ENCODE results near the gene TEX28.
"Not testable (repeated sequence)": the region's sequence is repeated elsewhere in the genome, so short reads cannot be mapped to it uniquely, and the experiment has no call there.

TEX28 gene

DNA sequence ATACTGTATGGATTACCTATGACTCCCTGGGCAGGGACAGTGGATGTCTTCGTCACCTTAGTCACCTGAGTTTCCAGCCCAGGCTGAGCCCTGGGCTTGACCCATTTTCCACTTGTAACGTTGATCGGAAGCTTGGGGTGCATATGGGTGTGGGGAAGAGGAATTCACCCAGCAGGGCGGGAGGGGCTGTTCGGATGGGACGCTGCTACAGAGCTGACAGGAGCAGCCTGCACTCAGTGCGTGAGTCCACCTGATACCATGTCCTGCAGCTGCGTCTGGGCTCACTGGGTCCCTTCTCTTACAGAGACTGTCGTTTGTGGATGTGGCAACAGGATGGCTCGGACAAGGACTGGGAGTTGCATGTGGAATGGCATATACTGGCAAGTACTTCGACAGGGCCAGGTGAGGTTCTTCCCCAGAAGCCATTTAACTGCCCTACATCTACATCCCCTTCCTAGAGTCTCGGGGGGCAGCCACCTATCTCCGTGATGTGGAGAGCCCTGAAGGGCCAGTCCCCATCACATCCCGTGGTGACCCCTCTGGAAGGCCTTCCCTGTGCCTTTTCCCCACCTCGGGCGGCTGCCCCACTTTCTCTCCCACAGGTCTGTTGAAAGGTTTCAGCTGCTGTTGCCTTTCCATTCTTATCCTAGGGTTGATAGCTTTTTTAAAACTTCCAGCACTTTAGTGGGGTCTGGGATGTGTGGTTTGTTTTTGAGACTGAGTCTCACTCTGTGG lies 14.3 kb upstream of the TEX28 start:
- no peak for FAIRE-seq

DNA sequence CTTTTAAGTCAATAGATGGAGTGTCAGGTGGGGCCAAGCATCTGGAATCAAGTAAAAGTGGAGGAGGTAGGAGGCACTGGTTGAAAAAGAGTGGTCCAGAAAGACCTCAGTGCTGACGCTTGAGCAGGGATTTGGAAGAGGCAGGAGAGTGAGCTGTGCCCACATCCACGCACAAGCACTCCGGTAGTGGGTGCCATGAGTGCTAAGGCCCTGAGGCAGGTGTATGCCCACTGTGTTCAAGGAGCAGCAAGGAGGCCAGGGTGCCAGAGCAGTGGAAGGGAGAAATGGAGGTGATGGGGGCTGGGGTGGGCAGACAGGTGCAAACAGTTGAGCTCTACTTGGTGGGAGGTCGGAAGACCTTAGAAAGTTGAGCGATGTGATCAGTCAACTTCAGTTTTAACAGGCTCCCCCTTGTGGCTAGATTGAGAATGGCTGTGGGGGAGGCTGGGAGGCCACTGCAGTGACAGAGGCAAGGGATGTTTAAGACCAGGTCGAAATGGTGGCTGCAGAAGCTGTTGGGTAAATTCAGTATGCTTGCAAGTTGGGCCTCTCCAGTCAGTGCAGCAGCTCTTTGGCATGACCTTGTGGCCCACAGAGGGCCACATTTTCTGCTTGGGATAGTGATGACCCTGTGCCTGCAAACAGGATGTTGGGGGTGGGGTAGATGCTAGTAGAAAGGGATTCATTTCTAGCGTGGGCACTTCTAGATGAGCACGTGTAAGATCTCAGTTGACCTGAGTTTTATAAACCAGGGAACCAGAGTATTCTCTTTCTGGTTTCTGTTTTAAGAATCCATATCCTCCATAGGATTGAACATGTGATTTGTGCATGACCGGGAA lies 13.4 kb upstream of the TEX28 start:
- no peak for FAIRE-seq

DNA sequence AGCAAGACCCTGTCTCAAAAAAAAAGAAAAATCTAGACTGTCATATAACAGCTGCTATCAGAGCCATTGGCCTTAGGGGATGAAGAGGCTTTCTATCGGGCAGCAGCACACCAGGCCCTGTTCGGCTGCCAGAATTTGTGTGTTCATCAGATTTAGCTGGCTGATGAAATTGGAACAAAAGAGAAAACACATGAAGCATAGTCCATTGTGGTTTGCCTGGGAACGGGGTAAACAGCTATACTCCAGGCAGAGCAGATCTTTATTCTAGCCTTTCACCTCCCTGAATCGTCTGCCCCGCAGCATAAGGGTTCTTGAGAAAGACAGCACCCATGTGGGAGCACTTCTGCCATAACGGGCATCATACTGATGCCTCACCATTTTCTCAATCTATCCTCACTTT lies 12.3 kb upstream of the TEX28 start:
- FAIRE-seq, result no peak

DNA sequence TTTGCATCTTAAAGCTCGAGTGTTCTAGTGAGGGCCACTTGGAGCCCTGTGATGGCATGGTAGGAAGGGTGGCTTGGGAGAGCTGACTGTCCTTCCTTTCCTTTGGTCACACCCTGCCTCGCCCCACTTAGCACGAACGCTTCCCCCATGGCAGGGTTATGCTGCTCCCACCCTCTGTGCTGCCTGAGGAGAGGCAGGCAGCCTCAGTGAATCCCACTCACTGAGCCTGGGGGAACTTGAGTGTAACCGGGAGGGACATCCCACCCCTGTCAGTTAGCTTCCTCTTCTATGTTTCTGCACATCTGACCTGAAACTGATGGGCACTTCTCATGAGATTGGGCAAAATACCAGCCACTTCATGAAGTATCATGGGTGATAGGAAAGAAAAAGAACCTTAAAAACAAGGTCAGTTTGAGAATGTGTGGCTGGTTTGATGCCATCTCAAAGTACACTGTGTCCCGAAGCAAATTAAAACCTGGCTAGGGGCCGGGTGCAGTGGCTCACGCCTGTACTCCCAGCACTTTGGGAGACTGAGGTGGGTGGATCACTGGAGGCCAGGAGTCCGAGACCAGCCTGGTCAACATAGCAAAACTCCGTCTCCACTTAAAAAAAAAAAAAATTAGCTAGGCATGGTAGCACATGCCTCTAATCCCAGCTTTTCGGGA lies 10.7 kb upstream of the TEX28 start:
- FAIRE-seq, result no peak

DNA sequence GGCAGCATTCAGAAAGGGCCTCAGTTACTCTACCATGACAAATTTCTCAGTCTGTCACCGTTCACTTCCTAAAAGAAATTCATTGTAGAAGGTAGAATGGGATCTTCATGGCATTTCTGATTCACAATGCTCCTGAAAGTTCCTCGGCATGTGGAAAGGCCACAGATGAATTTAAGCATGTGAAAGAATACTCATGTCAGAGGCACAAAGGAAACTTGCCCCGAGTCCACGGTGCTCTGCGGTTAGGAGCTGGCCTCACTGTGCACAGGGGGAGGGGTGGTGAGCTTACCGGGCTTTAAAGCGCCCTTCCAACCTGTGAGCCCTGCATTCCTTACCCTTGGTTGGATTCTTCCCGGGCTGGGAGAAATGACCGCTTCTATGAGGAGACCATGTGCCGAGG lies 9.9 kb upstream of the TEX28 start:
- FAIRE-seq, result no peak

DNA sequence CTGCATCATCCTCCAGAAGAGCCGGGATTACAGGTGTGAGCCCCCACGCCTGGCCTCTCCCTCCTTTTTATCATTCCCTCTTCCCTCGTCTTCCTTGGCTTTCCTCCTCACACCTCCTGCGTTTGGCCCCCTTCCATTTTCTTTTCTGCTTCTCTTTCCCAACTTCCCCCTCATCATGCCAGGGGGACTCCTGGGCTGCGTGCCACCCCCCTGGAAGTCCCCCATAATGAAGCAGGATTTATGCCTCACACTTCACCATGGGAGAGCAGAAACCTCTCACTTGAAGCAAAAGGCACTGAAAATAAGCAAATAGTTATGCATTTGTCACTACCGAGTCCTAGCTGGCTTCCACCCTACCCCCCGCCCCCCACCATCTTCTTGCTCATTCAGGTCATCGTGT lies 8.6 kb upstream of the TEX28 start:
- no peak for FAIRE-seq

DNA sequence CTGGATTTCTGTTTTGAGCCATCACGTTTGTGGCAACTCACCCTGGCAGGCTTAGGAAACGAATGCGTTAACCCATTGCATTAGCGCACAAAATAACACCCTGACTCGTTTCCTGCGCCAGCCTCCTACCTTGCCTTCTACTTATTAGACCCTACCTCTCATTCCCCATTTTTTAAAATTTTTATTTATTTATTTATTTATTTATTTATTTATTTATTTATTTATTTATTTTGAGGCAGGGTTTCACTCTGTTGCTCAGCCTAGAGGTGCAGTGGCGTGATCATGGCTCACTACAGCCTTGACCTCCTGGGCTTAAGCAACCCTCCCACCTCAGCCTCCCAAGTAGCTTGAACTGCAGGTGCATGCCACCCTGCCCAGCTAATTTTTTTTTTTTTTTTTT lies 8.1 kb upstream of the TEX28 start:
- not testable (repeated sequence) for FAIRE-seq

DNA sequence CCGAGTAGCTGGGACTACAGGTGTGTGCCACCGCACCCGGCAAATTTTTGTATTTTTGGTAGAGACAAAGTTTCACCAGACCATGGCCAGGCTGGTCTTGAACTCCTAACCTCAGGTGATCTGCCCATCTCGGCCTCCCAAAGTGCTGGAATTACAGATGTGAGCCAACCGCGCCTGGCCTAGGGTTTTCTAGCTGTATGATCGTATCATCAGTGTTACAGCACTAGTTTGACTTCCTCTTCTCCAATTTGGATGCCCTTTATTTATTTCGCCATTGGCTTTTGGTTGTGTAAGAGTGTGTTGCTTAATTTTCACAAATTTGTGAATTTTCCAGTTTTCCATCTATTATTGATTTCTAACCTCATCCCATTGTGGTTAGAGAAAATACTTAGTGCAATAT lies 5.9 kb upstream of the TEX28 start:
- no peak for FAIRE-seq

DNA sequence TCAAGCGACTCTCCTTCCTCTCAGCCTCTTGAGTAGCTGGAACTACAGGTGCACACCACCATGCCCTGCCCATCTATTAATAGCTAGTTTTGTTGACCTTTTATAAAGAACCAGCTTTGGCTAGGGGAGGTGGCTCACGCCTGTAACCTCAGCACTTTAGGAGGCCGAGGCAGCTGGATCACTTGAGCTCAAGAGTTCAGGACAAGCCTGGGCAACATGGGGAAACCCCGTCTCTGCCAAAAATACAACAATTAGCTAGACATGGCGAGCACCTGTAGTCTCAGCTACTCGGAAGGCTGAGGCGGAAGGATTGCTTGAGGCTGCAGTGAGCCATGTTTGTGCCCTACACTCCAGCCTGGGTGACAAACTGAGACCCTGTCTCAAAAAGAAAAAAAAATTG lies 3.4 kb upstream of the TEX28 start:
- no peak for FAIRE-seq

DNA sequence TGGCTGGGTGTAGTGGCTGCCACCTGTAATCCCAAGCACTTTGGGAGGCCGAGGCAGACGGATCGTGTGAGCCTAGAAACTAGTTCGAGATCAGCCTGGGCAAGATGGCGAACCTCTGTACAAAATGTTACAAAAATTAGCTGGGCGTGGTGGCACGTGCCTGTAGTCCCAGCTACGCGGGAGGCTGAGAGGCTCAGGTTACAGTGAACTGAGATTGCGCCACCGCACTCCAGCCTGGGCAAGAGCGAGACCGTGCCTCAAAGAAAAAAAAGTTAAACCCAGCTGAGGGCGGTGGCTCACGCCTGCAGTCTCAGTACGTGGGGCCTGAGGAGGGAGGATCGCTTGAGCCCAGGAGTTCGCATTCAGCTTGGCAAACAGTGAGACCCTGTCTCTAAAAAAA lies 1.8 kb upstream of the TEX28 start:
- no peak for FAIRE-seq

DNA sequence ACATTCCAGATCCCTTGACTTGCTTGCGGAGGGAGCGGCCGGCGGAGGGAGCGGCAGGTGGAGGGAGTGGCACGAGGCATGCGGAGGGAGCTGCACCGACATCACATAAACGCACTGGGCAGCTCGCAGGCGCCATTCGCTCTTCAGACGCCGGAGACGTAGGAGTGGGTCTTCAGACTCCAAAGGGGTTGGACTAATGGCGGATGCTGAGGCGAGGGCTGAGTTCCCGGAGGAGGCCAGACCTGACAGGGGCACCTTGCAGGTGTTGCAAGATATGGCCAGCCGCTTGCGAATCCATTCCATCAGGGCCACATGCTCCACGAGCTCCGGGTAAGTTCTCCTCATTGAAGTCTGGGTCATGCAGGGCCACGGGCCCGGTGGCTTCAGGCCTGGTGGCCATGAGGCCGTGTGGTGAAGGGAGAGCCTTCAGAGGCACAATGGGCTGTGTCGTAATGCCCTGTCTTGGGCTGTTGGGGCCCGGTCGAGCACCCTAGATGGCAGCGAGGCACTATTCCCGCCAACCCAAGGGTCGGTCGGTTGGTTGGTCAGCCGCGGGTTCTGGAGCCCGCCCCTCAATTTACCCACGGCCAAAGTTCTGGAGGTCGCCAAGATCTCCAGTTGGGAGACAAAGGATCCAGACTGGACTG lies 863 bp upstream of the TEX28 start, which contains the start of gene TKTL1:
Gene TKTL1, plus strand, starts transcription at position 132 of the 647 bp plus-strand sequence. Its CDS starts 65 bp downstream, at position 197.
- FAIRE-seq, result no peak

DNA sequence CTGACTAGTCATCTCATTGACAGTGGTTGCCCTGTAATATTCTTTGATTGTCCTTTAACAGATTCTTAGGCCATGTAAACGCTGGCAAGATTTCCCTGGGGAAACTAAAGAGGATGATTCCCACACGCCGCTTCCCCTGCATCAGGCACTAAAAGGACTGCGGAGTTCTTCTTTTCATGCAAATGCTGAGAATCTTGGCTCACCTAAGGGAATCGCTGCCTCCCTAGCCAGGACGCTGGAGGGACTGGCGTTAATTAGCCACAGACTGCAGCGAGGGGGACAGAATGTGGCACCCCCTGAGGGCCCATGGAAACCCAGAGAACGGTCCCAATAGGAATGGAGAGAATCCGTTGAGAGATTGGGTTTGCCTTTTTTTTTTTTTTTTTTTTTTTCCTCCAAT lies 8.5 kb downstream of the TEX28 start:
- FAIRE-seq, result not testable (repeated sequence)

DNA sequence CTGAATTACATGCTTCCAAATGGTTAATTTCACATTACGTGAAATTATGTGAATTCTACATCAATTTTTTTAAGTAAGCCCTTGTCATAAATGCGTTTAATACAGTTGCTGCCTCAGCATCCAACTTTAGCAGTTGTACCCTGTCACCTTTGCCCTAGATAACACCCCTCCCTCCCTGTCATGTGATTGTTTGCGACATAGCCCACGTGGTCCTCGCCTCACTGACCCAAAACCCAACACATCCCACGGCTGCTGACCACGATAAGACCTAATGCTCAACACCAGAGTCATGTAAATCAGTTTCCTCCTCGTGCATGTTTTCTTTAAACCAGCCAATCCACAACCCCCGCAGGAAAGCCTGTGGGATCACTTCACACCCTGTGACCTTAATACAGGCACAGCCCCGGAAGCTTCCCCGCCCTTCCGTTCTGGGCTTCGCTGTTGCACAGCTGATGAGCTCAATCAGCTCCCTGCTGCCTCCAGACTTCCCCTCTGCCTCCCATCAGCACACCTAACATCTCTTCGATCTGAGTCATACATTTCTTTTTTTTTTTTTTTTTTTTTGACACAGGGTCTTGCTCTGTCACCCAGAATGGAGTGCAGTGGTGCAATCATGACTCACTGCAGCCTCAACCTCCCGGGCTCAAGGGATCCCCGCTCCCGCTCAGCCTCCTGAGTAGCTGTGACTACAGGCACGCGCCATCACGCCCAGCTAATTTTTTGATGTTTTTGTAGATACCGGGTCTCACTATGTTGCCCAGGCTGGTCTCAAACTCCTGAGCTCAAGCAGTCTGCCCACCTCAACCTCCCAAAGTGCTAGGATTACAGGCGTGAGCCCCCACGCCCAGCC lies 10.2 kb downstream of the TEX28 start:
- FAIRE-seq, result not testable (repeated sequence)

DNA sequence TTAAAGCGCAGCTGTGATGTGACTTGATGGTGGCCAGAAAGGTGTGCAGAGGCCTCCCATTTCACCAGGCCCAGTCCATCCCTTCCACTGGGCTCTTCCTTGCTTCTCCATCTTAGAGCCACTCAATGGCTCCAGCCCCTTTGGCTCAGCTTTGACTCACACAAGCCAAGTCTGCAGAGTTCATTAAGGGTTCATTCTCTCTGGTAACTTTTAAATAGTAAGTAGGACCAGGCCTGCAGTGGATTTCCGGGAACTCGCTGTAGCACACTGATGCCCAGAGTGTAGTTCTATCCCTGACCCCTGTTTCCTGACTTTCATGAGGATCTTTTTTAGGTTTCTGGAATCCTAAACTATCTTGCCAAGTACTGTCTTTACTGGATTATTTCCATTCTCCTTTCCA lies 25.7 kb downstream of the TEX28 start:
- FAIRE-seq, result not testable (repeated sequence)

DNA sequence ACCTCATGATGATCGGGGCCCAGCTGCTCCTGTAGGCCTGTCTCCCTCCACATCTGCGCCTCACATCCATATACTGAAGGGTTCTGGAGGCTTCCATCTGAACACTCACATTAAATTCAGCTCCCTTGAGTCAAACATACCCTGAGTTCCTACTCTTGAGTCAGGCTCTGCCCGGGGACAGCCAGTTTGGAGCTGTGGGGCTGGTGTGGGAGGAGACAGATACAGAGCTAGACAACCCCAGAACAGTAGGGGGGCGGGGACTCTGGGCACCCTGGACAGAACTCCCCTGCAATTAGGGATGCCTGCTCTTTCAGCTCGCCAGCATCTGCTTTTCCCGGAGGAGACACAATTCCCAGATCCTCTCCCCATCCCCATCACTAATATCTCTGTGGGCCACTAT lies 31.9 kb downstream of the TEX28 start:
- not testable (repeated sequence) for FAIRE-seq

DNA sequence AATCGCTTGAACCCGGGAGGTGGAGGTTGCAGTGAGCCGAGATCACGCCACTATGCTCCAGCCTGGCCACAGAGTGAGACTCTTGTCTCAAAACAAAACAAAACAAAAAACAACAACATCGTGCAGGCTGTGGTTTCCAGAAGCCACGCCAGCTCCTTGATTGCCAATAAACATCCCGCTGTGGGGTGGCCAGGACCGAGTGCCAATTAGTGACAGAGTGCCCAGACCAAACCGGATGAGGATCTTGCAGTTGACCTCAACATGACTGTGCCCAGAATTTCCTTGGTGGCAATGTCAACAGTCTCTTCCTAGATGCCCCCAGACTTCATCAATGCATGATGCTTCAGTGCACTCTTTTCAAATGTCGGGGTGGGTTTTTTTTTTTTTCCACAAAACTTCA lies 36.2 kb downstream of the TEX28 start:
- not testable (repeated sequence) for FAIRE-seq

DNA sequence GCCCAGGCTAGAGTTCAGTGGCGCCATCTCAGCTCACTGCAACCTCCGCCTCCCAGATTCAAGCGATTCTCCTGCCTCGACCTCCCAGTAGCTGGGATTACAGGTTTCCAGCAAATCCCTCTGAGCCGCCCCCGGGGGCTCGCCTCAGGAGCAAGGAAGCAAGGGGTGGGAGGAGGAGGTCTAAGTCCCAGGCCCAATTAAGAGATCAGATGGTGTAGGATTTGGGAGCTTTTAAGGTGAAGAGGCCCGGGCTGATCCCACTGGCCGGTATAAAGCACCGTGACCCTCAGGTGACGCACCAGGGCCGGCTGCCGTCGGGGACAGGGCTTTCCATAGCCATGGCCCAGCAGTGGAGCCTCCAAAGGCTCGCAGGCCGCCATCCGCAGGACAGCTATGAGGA lies 37.6 kb downstream of the TEX28 start, which contains the start of gene OPN1MW3:
Gene OPN1MW3, plus strand, starts transcription at position 301 of the 400 bp plus-strand sequence. Its CDS starts 38 bp downstream, at position 339.
- FAIRE-seq, result not testable (repeated sequence)

DNA sequence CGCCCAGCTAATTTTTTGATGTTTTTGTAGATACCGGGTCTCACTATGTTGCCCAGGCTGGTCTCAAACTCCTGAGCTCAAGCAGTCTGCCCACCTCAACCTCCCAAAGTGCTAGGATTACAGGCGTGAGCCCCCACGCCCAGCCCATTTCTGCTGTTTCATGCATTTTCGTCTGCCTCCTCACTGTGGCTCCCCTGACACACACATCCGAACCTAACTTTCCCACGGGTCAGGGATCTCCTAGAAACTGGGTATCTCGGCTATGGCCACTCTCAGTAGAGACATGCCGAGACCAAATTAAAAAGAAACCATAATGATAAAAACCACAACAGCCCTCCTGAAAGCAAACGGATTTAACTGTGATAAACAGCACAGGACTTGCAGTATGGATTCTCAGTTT lies 46.8 kb downstream of the TEX28 start:
- FAIRE-seq, result not testable (repeated sequence)

DNA sequence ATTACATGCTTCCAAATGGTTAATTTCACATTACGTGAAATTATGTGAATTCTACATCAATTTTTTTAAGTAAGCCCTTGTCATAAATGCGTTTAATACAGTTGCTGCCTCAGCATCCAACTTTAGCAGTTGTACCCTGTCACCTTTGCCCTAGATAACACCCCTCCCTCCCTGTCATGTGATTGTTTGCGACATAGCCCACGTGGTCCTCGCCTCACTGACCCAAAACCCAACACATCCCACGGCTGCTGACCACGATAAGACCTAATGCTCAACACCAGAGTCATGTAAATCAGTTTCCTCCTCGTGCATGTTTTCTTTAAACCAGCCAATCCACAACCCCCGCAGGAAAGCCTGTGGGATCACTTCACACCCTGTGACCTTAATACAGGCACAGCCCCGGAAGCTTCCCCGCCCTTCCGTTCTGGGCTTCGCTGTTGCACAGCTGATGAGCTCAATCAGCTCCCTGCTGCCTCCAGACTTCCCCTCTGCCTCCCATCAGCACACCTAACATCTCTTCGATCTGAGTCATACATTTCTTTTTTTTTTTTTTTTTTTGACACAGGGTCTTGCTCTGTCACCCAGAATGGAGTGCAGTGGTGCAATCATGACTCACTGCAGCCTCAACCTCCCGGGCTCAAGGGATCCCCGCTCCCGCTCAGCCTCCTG lies 47.4 kb downstream of the TEX28 start:
- not testable (repeated sequence) for FAIRE-seq

DNA sequence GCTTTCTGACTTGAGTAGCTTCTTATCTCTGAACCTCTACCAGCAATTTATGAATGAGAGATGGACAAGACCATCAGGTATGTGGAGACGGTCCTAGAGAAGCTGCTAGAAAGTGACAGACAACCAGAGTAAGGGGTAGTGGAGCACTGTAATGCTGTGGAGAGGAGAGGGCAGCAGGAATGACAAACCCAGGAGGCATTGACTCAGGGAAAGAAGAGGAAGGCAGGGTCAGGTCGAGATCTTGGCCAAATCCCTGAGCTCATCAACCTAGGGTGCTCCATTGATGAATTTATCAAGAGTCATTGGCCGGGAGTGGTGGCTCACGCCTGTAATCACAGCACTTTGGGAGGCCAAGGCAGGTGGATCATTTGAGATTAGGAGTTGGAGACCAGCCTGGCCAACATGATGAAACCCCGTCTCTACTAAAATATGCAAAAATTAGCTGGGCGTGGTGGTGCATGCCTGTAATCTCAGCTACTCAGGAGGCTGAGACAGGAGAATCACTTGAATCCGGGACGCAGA lies 54.9 kb downstream of the TEX28 start:
- FAIRE-seq, result not testable (repeated sequence)

DNA sequence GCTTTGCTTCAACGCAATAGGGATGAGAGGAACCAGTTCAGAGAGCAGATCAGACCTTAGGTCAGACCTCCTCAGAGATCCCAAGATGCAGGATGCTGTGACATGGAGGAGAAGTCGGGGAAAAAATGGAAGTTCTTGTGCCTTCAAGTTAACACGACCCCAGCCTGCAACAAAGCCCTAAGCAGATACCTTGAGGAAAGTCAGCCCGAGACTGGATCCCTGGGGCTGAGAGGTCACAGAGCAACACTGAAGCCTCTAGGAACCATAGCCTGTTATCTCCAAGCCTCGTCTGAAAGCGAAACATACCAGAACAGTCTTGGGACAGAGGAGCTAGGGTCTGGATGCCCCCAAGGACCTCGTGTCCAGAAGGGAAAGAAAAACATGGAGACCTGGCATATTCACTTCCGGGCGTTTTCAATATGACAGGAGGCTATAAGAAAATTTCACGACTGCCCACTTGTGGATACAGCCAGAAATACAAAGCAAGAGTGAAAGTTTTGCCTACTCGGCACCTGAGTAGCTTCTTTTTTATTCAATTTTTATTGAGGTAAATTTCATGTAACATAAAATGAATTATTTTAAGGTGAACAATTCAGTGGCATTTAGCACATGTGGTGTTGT lies 55.9 kb downstream of the TEX28 start:
- not testable (repeated sequence) for FAIRE-seq

Data from islet of Langerhans (tissue), 1 donor.